ENCODE measurements around the gene BTBD1. TPM values are rescaled to one million over a fixed set of nuclear protein-coding genes. Genes with fewer than 3 reads are reported as not detected.

BTBD1 gene
- total RNA-seq, 1 donor from 2014 or later = 47.6 TPM

DNA sequence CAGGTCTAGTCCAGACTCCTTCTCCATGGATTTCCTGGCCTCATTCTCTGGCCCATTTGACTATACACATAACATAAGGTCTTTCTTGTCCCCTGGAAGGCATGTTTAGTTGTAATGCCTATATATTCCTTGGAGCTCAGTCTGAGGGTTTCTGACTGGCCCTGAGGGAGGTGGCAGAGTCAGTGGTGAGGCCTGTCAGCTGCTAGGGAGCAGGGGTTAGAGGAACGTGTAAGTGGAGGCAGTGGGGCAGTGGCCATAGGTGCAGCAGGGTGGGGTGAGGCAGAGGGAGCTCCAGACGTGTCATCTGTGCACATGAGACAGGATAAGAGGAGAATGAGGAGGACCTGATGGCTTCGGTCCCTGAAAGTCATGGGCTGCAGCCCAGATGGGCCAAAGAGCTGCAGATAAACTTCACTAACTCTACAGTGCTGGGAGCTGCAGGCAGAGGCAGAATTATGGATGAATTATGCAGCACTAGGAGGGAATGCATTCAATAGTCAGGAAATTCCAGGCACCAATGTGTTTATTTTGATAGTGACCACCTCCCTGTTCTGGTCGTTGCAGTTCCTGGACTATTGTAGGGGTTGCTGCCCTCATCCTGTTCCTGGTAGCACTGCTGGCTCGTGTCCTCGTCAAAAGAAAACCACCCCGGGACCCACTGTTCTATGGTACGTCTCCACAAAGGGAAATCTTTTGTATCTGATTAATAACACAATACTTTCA lies 45.3 kb upstream of the BTBD1 start:
- no peak for DNase-seq (ENCODE audit: low read depth)
- TF ChIP-seq, protein P1, sequence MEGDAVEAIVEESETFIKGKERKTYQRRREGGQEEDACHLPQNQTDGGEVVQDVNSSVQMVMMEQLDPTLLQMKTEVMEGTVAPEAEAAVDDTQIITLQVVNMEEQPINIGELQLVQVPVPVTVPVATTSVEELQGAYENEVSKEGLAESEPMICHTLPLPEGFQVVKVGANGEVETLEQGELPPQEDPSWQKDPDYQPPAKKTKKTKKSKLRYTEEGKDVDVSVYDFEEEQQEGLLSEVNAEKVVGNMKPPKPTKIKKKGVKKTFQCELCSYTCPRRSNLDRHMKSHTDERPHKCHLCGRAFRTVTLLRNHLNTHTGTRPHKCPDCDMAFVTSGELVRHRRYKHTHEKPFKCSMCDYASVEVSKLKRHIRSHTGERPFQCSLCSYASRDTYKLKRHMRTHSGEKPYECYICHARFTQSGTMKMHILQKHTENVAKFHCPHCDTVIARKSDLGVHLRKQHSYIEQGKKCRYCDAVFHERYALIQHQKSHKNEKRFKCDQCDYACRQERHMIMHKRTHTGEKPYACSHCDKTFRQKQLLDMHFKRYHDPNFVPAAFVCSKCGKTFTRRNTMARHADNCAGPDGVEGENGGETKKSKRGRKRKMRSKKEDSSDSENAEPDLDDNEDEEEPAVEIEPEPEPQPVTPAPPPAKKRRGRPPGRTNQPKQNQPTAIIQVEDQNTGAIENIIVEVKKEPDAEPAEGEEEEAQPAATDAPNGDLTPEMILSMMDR (conservative IDR thresholded peaks at IDR 0.05; ENCODE audit: low read depth, low read length) = no peak

DNA sequence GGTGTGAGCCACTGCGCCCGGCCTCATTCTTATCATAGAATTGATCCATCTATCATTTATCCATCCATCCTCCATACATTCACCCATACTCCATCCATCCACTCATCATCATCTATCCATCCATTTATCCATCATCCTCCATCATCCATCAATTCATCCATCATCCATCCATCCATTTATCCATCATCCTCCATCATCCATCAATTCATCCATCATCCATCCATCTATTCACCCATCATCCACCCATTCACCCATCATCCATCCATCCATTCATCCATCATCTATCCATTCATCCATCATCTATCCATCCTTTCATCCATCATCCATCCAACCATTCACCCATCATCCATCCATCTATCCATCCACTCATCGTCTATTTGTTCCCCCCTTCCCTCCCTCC lies 44.1 kb upstream of the BTBD1 start:
- H3K4me3 ChIP-seq (ENCODE audit: low read depth, low read length) = no peak overlapping the region
- TF ChIP-seq, protein P1 (conservative IDR thresholded peaks at IDR 0.05; ENCODE audit: low read depth, low read length) = no peak
- no peak for DNase-seq (ENCODE audit: low read depth)

More for the DNA sequence above, 45.3 kb upstream of the BTBD1 start:
- no peak overlapping the region for H3K4me3 ChIP-seq (ENCODE audit: low read depth, low read length)

DNA sequence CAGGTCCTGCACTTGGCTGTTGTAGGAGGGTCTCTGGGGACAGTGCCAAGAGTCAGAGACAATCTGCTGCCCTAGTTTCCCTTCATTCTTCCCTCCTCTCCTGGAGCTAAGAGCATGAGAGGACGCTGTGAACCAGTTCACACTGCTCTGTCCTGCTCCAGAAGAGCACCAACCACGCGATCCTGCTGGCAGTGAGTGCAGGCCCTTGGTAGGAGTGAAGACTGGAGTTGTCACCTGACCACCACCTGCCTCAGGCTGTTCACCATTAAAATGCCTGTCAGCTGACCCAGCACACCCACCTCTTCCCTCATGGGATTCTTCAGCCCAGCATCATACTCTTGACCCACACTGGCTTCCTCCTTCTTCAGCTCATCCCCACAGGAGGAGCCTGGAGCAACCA lies 43.3 kb upstream of the BTBD1 start:
- TF ChIP-seq, protein P1 (conservative IDR thresholded peaks at IDR 0.05; ENCODE audit: low read depth, low read length) = no peak
- no peak overlapping the region for H3K4me3 ChIP-seq (ENCODE audit: low read depth, low read length)
- no peak for DNase-seq (ENCODE audit: low read depth)

DNA sequence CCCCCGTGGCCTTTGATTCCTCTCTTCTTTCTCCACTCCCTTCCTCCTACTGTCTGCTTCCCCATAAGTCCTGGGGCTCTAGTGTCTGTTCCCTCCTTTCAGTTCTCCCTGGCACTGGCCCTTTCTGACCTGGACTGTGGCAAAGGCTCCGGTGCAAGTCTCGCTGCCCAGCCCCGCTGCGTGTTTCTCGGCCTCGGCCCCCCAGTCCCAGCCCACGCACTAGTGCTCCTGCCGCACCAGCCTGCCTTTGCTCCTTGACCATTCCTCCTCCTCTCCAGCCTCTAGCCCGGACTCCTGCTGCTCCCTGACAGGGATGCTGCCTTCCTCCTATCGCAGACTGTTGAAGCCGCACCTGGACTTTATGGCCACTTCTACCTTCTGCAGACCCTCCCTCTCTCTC lies 42.5 kb upstream of the BTBD1 start:
- TF ChIP-seq, protein P1 (conservative IDR thresholded peaks at IDR 0.05; ENCODE audit: low read depth, low read length) = no peak

GRCh38 chr15:83108266-83109219 lies 41.5 kb upstream of the BTBD1 start:
- DNase-seq (ENCODE audit: low read depth) = no peak
- no peak overlapping the region for H3K4me3 ChIP-seq (ENCODE audit: low read depth, low read length)
- TF ChIP-seq, protein P1 (conservative IDR thresholded peaks at IDR 0.05; ENCODE audit: low read depth, low read length) = no peak

More for the DNA sequence above, 42.5 kb upstream of the BTBD1 start:
- DNase-seq (ENCODE audit: low read depth) = no peak
- H3K4me3 ChIP-seq (ENCODE audit: low read depth, low read length) = no peak overlapping the region

GRCh38 chr15:83107841-83108181 lies 40.8 kb upstream of the BTBD1 start:
- DNase-seq (ENCODE audit: low read depth) = no peak
- TF ChIP-seq, protein P1 (conservative IDR thresholded peaks at IDR 0.05; ENCODE audit: low read depth, low read length) = no peak
- peak overlapping the region; percentile 40 for H3K4me3 ChIP-seq (ENCODE audit: low read depth, low read length)
